HG02885 (cell line): ENCODE measurements around the gene ANKRD23.
"Not testable (repeated sequence)": the region's sequence is repeated elsewhere in the genome, so short reads cannot be mapped to it uniquely, and the experiment has no call there.

Source experiments
- ATAC-seq: cut with Tn5 transposase; IDR thresholded peaks from one replicate; pipeline ENCODE4 v1.9.1; 2021; ENCODE audit warnings: mild to moderate bottlenecking; ENCODE audit not compliant: unreplicated experiment, poor library complexity

The ANKRD23 gene

DNA sequence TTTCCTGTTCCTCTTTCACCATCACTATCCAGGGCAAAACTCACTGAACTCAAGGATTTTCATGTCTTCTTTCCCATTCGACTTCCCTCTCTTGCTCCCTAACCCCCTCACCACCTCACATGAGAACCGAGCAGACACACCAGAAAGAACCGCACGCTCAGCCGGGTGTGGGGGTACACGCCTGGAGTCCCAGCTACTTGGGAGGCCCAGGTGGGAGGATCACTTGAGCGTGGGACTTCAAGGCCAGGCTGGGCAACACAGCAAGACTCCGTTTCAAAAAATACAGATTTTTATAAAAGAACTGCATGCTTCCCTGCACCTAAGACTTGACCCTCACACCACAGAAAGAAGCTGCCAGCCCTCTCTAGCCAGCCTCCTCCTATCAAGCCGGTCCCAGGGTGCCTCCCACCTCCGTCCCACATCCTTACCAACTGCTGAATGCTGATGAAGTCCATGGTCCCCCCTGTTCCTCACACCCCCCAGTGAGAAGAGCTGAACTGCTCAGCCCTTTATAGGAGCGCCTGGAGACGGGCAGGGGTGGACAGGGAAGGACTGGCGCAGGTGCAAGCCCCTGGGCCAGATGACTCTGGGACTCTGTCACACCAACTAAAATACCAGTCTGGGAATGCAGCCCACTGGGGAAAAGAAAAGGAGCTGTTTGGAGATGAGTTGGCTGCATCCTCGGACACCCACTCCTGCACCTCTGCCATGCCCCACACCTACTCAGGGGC is at the start of gene ANKRD23:
Gene ANKRD23 (minus strand): TSS at position 484 of the 731 bp plus-strand sequence. CDS start 29 bp downstream, at position 455.
- ATAC-seq = no peak

DNA sequence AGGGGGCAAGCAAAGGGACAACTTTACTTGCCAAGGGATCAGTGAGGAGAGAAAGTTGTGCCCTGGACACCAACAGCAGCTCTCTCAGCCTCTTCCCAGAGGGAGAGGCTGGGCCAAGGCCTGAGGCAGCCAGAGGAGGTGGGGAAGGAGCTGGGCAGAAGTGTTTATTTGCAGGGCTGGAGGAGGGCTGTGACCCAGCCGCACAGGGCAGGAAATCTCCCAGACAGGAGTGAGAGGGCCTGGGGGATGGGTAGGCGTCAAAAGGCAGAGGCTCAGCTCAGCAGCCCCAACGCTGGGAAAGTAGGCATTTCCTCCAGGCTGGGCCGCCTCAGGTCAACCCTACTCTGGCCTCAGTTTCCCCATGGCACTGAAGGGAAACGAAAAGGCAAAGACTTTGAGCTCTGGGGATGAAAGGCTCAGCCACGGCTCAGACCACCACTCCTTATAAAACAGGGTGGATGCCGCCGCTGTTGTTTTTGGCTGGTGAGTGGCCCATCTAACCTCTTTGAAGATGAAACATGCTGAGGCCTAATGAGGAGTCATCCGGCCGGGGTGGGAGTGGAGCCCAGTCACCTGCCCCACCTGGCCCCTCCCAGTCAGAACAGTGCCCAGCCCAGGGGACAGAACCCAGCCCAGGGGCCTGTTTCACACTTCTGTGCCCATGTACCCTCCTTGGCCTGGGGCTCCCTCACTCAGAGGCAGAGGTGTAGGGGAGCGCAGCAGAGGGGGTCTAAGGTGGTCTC is 47.9 kb upstream of the ANKRD23 start:
- ATAC-seq = no peak

DNA sequence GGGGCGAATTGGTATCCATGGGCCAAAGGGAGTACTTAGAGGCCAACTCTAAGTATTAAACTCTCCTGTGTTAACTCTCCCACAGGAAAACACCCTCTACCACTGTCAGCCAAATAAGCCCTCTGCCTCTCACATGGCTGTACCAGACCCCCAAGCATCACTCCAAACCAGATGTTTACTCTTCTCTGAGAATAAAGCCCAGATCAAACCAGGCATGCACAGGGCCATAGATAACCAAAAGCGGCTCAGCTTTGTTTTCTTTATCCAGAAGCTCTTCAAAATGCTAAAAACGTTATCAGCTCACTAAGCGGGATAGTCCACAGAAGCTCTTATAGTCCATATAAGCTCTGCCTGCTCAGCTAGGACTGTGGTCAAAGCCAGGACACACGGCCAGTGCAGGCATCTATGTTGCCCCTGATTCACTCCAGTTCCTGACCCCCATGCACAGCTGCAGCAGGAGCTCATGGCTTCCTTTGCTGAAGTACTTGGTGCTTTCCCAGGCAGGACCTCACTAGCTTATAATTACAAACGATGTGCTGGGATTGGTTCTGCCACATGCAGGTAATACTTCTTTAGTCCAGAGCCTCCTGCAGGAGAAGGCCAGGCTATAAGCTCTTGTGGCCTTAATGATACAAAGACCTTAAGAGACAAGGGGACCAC is 47.0 kb upstream of the ANKRD23 start:
- ATAC-seq = no peak

DNA sequence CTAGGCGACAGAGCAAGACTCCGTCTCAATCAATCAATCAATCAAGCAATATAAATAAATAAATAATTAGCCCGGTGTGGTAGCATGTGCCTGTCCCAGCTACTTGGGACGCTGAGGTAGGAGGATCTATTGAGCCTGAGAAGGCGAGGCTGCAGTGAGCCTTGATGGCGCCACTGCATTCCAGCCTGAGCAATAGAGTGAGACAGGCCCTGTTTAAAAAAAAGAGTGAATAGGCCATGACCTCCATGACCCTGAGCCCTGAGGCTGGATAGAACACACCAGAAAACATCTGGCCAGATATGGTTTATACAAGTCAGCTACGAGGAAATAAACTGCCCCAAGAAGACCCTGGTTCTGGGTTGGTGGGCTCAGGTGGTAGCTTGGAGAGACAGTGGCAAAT is 46.4 kb upstream of the ANKRD23 start:
- no peak for ATAC-seq

DNA sequence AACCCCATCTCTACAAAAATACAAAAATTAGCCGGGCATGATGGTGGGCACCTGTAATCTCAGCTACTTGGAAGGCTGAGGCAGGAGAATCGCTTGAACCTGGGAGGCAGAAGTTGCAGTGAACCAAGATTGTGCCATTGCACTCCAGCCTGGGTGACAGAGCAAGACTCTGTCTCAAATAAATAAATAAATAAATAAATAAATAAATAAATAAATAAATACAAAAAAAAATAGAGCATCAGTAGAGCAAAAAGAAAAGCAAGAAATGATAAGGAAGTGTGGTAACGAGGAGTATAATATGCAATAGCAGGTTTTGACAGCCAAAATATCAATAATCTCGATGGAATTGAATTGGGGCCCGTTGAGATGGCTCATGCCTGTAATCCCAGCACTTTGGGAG is 45.7 kb upstream of the ANKRD23 start:
- ATAC-seq = not testable (repeated sequence)

DNA sequence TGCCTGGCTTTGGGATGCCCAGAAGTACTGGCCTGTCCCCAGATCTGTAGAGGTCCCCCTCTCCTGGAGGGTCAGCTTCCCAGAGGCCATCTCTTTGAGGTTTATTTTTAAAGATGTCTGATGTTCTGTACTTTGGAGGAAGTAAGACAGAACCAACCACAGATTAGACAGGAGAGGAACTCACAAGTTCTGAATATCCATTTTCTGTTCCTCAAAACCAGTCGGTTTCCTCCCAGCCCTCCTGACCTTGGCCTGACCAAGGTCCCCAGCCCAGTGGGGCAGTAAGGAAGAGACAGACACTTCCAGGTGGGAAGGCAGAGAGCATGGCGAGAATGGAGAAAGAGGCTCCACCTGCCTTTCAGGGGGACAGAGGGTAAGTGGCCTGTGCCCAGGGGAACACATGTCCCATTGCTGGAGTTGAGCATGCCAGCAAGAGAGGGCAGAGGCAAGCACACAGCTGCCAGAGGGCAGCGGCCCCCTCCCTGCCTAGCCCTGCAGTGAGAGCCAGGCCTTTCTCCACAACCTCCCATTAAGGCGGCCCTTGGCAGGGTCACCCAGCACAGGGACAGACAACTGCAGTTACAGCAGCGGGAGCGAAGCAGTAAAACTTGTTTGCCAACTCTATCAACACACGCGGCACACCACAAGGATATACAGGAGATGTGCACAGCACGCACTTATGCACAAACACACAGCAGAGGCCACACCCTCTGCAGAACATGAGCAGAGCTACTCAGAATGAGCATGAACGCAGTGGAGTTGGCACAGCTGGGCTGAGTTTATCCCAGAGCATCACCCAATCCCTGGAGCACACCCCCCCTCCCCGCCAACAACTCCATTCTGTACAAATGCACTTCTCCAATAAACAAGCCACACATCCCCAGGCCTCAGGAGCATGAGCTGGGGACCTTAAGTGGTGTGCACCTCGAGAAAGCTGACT is 44.5 kb upstream of the ANKRD23 start:
- ATAC-seq = no peak

DNA sequence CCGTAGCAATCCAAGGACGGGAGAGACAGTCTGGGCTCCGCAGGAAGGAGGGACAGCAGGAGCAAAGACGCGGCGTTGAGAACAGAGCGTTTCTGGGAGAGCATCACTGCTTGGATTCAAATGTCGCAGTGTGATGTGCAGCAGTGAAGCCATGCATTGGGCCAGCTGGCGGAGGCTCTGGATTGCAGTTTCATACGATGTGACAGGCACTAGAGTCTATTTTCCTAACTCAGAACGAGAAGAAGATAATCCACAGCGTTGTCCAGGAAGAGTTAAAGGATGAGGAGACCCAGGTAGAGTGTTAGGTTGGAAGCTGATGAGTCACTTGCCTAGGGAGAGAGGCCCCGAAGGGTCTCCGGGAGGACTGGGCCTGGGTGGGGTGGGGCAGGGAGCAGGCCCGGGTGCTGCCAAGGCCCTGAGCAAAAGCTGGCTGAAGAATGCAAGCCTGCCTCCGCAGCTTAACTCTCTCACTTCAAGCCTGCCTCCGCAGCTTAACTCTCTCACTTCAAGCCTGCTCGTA is 43.7 kb upstream of the ANKRD23 start:
- ATAC-seq = no peak

DNA sequence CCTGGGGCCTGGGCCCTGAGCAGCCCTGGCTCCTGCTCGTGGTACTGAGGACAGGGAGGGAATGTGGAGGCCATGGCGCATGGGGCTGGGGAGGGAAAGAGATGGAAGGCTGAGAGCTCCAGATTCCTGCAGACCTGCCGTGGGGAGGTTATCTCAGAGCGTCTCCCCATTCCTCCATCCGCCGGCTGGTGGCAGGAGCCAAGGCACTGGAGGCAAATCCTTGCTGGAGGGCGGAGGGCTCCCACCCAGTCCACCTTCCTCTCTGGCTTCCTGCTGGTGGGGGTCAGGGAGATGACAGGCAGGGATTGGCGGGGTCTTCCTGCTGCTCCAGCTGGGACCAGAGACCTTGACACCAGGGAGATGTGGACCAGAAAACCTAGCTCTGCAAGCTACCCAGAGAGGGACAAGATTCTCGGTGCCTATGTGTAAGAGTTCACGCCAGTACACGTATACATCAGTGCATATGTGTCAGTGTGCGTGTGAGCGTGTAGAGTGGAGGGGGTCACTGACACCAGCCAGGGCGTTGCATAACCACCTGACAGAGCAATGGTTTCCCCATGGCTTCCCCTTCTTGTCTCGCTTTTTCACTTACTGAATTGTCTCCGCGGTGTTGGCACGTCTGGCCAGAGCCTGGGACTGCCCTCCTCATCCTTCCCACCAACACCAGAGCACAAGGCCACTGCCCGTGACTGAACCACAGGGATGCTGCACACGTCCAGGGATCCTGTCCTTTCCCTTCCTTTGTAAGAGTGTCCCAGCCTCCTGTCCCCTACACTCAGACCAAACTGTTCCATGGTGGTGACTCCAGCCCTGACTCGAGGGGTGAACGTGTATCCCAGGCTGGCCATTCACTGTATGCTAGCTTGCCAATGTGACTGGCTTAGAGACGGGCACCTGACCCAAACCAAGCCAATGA is 41.9 kb upstream of the ANKRD23 start:
- ATAC-seq = no peak

DNA sequence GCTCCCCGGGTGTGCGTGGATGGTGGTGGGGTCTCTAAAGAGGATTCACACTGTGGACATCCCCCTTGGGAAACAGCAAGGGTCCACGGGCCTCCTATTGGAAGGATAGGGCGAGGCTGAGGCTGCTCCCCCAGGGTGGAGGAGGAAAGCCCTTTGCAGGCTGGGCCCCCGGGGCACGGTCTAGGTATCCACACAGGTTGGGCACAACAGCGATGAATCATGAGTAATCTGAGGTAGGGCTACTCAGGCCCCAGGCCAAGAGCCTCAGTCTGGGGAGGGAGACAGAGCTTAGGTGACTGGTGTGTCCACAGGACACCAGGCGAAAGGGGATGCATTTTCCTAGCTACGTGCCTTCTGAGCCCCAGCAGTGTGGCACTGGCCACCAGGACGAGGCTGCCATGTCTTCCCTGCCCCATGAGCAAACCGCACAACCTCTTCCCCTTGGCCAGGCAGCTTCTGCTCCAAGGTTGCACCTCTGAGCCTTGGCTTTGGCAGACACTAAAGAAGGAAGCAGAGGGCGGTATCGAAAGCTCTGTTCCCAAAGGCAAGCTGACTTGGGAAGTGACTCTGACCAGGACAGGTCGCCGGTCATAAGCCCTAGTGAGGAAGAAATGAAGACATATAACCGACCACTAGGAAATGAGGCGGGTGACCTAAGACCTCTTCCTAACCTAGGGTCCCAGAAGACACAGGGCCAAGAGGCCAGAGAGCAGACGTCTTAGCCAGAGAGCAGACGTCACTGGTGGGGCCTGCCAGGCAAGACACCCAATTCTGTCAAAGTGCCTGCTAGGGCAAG is 40.7 kb upstream of the ANKRD23 start:
- no peak for ATAC-seq

DNA sequence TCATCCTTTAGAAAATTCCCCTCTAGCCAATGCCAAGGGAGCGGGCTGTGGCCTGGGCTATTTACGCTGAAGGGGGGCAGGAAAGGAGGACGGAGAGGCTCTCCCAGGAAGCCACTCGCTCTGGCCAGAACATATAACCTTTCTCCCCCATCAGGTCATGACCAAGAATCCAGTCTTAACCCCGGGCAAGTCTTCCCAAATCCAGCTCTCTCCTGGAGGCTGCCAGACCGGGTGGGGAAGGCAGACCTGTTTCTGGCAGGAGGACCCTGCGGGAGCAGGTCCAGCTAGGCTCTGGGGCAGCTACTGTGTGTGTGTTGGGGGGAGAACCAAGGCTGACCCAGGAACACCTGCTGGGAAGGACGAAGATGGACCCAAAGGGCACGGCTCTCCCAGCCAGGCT is 39.5 kb upstream of the ANKRD23 start:
- no peak for ATAC-seq

DNA sequence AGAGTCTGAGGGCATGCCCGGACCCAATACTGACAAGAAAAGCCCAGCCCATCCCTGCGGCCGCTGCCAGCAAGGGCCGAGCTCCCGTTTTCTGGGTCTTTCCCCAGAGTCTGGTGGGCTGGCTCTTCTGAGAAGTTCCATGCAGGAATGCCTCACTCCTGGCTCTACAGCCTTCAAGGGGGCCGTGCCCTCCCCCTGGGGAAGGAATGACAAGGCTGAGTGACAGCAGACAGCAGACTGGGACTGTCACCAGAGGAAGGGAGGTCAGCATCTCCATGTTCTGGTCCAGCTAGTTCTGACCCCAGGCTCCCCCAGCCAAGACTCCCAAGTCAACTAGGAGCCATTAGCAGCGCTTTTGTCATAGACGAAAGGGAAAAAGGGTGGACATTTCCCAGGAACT is 39.1 kb upstream of the ANKRD23 start:
- no peak for ATAC-seq

DNA sequence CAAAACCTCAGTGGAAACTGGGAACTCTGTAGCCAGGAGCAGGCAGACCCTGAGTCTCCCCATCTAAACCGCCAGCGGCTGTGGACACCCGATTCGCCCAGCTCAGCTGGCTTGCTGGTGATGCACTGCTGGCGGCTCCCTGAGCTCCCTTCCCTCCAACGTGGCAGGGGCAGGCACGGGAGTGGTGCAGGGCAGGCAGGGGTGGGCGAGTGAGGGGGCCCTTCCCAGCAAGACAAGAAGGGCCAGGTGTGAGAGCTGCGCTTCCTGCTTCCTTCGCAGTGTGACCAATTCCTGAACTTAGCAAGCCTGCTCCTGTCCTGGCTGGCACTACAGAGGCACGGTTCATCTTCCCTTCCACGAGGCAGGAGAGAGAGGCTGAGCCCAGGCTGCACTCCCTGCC is 38.4 kb upstream of the ANKRD23 start:
- ATAC-seq = no peak

DNA sequence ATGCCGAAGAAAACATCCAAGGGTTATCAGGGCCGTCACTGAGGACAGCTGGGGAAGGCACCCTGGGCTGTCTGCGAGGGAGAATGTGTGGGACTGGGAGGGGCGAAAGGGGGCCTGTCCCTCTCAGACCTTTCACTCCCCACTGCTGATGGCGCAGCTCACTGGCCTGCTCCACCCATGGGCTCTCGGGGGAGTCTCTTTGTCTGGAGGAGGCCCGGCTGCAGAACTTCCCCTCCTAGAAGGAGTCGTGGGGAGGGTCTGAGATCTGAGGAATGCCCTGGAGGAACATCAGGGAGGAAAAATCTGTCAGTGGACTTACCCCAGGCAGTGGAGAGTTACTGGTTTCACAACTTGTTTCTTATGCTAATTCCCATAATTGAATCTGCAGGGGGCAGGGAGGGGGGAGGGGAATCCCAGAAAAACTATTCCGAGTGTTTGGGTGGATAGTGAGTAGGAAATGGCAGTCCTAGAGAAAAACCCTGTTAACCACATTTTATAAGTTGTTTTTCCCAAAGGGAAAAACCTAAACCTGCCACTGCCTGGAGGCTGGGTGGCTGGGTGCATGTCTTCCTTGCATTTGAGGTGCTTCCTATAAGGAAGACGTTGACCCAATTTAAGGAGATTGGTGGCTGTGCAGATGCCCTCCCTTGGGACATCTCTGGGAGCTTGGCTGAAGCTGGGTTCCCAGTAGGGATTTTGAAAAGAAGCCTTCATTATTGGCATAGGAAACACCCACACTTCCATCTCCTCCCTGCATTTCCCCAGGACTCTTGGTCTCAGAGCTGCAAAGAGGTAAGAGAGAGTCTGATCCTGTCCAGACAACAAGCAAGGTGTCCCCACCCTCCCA is 37.8 kb upstream of the ANKRD23 start:
- ATAC-seq = no peak

DNA sequence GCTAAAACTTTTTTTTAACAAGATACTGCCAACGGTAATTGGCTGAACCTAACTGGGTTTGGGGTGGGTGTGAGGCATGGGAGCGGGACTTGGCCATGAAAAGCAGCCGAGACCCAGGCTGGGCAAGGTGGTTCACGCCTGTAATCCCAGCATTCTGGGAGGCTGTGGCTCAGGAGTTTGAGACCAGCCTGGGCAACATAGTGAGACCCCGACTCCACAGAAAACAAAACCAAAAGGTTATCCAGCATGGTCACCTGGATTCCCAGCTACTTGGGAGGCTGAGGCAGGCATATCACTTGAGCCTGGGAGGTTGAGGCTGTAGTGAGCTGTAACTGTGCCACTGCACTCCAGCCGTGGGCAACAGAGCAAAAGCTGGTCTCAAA is 37.1 kb upstream of the ANKRD23 start:
- no peak for ATAC-seq

DNA sequence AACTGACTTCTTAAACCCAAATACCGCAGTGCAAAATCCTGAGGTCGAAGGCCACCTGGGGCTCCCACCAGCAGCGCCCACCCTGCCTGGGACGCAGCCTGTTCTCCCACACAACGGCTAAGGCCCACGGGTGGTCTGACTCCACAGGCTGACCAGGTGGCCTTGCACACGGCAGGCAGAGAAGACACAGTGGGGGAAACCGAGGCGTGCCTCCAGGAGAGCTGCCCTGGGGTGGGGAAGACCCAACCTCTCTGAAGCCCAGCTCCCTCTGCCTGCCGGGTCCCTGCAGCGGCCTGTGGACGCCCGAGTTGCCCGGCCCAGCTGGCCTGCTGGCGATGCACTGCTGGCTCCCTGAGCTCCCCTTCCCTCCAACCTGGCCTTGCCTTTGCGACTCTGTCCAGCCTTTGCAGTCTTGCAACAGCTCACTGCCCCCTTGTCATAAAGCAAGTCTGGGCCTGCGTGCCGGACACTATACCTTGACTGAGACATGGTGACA is 35.8 kb upstream of the ANKRD23 start:
- ATAC-seq = no peak

DNA sequence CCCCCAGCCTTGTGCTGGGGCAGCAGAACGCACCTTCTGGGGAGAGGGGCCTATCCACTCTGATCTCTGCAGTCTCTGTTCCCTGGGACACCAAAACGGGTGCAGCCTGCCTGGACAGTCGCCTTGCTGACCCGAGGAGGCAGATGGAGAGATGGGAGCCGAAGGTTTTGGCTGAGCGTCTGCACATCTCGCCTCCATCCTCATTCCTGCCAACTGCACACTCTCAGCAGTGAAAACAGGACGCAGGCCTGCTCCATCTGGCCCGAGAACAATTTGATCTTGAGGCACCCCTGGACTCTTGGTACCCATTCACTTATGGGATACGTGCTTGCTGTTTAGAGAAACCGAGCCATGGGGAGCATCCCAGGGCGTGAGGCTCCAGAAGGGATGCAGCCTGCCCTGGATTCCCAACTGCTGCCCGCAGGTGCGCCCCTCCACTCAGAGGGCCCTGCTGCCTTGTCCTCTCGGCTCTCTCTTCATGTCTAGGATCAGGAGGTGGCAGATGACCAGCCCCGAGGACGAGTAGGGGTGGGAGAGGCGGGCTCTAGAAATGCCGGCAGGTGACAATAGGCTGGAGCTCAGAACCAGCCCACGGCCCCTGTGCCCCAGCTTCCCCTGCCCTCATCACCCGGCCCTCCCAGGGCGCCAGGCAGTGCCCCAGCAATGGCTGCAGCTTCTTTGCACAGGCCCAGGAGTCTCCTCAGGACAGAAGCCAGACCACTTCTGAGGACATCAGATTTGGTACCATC is 35.1 kb upstream of the ANKRD23 start:
- ATAC-seq = no peak

DNA sequence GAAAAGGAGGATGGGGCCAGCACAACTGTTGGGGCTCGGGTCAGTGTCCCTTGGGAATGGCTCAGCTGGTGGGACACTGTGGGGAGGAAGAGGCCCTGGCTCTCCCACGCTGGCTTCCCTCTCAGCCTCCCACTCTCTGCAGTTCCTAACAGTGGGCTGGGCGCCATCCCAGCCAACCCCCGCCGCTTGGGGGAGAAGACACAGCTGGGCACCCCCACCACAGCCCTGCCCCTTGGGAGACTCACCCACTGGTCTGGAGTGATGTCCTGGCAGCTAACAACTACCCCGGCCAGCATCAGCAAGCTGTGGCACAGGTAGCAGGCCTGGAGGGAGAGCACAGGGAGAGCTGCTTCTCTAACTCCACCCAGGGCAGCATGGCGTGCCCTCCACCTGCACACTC is 34.4 kb upstream of the ANKRD23 start:
- no peak for ATAC-seq
